Measurements from ENCODE around the gene PRKAG2.

- no peak for TF ChIP-seq POLR2A (IDR thresholded peaks at IDR 0.05; ENCODE audit: low read length)
- no peak for TF ChIP-seq GATA1 (IDR thresholded peaks at IDR 0.05; ENCODE audit: low read depth, low read length)
Measured at GRCh38 chr7:151779678-151780077, 97.2 kb downstream of the PRKAG2 start.
